NCI-H226 (cell line): ENCODE data around the gene CD6.

Source experiments
- DNase-seq: peaks from one replicate; pipeline ENCODE4 v3.0.0-alpha.2; 2015

The CD6 gene

GRCh38 chr11:60987577-60988277 lies 16.2 kb downstream of the CD6 start:
- no peak for DNase-seq

GRCh38 chr11:60988658-60989057 lies 17.2 kb downstream of the CD6 start:
- no peak for DNase-seq

DNA sequence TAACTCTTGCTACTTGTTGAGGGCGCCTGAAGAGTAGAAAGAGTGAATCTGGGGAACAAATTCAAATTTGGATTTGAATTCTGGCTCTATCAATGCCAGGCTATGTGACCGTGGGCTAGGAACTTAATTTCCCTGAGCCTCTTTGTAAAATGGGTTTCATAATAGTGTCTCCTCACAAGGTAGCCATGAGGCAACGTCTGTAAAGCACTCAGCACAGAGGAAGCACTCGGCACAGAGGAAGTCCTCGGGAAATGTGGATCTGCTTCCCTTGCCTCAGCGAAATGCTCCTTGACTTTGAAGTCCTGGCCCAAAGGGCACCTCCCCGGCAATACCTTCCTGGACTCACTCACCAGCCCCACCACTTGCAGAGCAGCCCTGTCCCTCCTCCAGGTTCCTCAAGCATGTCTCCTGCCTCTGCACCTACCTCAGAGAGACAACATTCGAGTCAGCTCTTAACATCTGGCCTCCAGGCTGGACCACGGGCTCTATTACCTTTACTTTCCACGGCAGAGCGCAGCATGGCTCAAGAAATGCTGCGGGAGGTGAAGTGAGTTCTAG lies 17.7 kb downstream of the CD6 start:
- no peak for DNase-seq

DNA sequence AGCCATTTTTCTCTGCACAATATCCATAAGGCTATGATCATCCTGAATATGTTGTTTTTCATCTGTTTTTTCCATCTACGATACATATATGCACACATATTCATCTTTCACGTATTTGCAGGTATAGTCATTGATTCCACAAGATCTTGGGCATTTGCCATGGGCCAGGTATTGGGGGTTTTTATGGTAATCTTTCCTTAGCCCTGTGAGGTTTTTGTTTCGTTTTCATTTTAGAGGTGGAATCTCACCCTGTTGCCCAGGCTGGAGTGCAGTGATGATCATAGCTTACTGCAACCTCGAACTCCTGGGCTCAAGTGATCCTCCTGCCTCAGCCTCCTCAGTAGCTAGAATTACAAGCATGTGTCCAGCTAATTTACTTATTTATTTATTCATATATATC lies 20.0 kb downstream of the CD6 start:
- no peak for DNase-seq

DNA sequence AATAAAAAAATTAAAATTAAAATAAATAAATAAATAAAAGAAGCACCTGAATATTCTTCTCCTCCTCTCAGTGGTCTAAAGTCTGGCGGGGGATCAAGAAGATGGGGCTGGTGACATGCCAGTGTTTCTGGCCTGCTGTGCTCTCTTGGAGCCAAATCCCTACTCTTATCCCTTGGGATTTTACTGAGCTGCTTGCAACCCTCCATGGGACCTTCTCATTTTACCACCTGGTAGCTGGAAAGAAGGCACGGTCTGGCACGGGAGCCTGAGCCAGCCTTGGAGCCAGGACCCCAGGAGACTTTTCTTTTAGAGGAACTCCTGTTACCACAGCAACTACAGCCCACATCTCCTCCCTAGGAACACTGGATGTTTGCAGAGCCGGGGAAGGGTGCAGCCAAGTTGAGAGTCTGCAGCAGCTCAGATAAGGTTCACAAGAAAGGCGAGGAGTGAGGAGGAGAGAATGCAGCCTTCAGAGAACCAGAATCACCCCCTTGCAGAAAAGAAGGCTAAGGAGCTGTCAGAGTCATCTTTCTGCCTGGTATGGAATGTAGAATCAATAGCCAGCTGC lies 21.4 kb downstream of the CD6 start:
- no peak for DNase-seq

- no peak for DNase-seq
These were observed 22.1 kb downstream of the CD6 start for GRCh38 chr11:60993615-60994014.

DNA sequence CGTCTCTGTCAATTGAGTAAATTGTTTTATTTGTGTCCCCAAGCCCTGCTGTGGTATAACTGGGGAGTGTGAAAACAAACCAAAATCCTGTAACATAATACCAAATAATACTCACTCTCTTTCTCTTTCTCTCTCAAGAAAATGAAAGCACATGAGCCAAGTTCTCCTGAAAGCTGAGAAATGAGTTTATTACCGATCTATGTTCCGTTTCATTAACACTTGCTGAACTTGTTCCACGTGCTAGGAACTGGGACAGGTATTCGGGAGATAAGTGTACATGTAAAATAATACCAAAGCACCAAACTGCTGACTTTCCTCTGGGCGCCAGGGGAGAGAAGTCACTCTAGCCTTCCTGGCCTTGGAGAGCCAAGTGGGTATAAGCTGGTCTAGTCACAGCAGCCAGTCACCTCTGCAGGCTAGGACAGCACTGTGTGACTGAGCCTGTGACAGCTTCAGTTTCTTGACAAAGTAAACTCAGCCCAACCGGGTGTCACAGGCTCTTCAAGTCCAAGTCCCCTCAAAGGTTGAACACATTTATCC lies 23.1 kb downstream of the CD6 start:
- no peak for DNase-seq

DNA sequence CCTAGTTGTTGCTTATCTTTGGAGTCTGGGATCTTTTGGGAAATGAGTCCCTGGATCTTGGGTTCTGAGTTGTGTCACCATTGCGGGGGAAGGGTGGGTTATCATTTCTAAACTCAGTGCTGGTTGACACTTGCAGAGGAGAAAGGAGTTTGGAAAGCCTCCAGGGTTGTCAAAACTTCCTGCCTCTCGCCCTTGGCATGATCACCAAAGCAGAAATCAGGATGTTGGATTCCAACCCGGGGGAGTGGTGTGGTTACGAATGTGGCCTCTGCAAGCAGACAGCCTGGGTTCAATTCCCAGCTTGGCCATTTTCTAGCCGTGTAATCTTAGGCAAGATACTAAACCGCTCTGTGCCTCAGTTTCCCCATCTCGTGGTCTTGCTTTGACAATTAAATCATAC lies 24.3 kb downstream of the CD6 start:
- peak; percentile 64 for DNase-seq

DNA sequence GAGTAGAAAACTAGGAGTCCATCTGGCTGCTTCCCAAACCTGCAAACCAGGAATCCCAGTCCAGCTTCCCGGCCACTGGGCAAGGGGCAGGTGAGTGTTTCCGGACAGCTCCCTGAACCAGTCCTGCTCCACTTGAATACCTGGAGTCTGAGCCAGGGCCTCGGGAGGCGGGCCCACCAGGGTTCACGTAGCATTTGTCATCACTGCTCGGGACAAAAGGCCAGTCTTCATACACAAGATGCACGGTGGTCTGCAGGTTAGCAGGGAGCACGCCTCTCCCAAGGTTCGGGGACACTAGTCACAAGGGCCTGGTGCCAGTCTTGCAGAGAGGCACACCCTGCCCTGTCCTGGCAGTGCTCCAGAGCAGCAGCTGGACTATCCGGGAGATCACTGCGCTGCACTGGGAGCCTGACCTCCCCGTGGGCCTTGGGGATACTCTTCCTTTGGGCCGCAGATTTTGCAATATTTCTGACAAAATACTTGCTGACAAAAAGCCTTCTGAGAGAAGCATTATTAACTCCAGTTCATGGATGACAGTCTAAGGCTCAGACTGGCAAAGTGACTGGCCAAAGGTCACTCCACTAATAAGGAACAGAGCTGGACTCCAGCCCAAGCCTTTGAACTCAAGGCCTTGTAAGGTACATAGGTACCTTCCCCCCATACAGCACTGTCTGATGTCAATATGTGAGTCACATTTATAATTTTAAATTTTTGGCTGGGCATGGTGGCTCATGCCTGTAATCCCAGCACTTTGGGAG lies 25.1 kb downstream of the CD6 start:
- DNase-seq: no peak

DNA sequence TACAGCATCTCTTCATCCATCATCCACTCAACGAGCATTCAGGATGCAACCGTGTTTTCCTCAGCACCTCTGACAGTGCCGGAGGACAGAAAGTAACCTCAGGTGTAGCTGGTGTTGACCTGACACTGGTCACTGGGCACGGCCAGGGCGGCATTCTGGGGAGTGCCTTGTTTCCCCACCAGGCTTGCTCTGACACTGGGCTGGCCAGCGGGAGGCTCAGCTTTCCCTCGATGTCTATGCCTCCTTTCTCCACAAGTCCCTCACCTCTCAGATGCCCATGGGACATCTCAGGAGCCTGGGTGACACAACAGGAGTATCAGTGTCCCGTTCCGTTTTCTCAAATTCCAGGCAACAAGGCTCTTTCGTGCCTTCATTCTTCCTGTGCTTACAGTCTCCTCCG lies 28.9 kb downstream of the CD6 start:
- DNase-seq: no peak

DNA sequence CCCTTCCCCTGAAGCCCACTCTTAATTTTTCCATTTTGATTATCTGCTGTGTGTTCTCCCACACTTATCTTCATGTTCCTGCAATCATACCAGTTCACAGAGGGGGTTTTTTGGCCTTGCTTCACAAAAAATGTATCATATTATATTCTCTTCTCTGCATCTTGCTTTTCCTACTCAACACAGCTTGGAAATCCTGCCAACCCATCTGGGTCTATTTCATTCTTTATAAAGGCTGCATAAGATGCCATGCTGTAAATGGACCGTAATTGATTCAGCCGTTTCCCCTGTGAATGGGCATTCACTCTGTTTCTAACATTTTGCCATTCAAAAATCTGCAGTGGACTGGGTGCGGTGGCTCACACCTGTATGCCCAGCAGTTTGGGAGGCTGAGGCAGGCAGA lies 30.5 kb downstream of the CD6 start:
- DNase-seq: no peak

DNA sequence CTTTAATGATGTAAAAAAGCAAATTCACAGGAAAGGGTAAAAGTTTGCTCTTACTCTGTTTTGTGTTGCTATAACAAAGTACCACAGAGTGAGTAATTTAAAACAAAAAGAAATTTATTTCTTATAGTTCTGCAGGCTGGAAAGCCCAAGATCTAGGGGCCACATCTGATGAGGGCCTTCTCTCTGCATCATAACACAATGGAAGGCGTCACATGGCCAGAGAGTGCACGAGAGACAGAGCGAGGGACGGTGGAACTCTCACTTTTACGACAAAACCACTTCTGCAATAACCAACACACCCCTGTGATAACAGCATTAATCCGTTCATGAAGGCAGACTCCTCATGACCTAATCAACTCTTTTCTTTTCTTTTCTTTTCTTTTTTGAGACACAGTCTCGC lies 31.1 kb downstream of the CD6 start:
- no peak for DNase-seq

GRCh38 chr11:61004180-61004611 lies 32.7 kb downstream of the CD6 start:
- DNase-seq: no peak

- no peak for DNase-seq
These were observed 33.3 kb downstream of the CD6 start for GRCh38 chr11:61004761-61005181.

DNA sequence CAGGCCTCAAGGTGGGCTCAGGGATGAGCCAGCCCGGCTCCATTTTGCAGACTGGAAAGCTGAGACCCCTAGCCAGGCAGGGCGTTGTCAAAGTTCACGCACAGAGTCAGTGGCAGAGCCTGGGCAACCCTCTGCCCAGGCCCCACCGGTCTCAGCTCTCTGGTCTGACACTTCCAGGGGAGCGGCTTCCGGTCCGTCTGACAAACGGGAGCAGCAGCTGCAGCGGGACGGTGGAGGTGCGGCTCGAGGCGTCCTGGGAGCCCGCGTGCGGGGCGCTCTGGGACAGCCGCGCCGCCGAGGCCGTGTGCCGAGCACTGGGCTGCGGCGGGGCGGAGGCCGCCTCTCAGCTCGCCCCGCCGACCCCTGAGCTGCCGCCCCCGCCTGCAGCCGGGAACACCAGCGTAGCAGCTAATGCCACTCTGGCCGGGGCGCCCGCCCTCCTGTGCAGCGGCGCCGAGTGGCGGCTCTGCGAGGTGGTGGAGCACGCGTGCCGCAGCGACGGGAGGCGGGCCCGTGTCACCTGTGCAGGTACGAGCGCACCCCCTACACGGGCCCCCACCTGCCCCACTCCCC lies 36.0 kb downstream of the CD6 start:
- DNase-seq: no peak

DNA sequence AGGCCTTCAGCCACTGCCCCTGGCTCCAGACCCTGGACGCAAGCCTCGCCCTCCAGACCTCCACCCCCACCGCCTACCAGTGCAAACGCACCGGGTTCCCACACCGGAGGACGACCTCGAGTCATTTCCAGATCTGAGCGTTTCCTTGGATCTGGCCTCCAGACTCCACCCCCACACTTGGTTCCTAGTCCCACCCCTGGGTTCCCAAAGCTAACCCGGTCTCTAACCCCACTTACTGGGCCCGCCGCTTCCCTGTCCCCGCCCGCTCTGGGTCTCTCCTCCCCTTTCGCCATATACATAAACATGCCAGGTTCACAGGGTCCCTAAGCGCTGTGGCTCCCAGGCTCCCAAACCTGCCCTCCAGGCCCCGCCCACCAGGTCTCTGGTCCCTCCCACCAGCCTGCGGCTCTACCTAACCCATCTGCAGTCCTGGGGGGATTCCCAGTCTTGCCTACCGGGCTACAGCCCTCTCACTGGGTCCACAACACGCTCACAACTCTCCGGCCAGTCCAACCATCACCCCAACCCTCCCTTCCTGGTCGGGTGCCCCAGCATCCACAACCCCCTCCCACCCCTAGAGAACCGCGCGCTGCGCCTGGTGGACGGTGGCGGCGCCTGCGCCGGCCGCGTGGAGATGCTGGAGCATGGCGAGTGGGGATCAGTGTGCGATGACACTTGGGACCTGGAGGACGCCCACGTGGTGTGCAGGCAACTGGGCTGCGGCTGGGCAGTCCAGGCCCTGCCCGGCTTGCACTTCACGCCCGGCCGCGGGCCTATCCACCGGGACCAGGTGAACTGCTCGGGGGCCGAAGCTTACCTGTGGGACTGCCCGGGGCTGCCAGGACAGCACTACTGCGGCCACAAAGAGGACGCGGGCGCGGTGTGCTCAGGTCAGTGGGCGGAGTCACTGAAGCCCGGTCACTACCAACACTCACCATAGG lies 36.7 kb downstream of the CD6 start:
- DNase-seq: no peak

- DNase-seq: no peak
These were observed 37.5 kb downstream of the CD6 start for GRCh38 chr11:61008971-61009370.

DNA sequence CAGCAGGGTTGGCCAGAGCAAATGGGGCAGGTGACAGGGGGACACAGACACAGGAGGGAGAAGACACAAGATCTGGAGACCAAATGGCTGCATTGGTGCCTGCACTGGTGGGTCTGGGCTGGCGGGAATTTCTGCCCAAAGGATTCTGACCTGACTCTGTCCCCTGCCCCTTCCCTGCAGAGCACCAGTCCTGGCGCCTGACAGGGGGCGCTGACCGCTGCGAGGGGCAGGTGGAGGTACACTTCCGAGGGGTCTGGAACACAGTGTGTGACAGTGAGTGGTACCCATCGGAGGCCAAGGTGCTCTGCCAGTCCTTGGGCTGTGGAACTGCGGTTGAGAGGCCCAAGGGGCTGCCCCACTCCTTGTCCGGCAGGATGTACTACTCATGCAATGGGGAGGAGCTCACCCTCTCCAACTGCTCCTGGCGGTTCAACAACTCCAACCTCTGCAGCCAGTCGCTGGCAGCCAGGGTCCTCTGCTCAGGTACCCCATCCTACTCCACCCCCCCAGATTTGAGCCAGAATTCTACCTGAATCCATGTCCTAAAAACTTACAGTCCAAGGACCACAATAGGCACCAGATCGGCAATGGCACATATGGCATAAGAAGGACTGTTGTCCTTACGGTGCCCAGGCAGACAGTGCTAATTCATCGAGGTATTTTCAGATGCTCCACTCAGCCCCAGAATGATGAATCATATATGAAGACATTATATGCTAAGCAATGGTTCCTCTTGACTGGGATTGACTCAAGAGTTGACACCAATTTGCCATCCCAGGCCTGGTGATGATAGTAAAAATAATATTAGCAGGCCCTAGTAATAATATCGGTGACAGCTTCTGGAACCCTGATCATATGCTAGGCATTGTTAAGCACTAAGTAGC lies 38.2 kb downstream of the CD6 start:
- no peak for DNase-seq

DNA sequence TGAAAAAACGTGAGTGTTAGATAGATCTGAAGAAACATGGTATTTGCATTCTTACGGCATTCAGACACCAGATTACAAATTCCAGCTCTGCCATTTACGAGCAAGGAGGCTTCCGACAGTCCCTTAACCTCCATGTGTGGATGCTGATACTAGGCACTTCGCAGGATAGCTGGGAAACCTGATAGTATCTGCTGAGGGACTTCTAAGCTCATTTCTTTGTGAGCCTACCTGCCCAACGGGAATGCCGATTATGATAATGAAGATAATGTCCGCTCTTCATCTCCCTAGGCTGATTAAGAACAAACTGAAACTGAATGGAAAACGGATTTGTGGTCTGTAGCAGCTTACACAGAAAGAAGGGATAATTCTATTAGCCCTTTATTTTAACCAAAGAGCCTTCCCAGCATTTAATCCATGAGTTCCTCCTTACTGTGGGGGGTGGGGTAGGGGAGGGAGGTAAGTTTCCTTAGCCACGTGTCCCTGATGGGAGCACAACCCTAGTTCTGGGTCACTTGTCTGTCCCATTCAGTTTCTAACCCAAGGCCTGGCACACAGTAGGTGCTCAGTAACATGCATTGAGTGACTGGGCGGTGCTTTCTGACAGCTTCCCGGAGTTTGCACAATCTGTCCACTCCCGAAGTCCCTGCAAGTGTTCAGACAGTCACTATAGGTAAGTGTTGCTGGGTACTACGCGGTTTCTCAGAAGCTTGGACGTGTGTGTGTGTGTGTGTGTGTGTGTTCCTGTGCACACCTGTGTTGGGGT lies 39.2 kb downstream of the CD6 start:
- no peak for DNase-seq

- no peak for DNase-seq
These were observed 39.9 kb downstream of the CD6 start for GRCh38 chr11:61011229-61011870.
